GM19438 (cell line): ENCODE results near the gene FRMD5.

ENCODE experiments used
- ATAC-seq: cut with Tn5 transposase; IDR thresholded peaks from one replicate; pipeline ENCODE4 v1.9.1; 2021; ENCODE audit warnings: low read depth; ENCODE audit not compliant: unreplicated experiment

The FRMD5 gene

DNA sequence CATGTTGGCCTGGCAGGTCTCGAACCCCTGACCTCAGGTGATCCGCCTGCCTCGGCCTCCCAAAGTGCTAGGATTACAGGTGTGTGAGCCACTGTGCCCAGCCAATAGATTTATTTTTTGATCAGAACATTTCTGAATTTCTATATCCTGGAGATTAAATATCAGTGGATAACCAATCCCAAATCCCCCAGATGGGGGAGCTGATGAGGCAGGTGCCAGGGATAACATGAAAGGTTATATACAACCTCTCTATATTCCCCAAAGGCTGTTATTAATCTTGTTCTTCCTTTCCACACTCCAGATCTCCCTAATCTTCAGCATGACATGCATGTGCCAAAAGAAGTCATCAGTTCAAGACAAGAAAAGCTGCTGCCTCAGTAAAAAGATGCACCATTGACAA lies 256.0 kb downstream of the FRMD5 start:
- ATAC-seq, result no peak

DNA sequence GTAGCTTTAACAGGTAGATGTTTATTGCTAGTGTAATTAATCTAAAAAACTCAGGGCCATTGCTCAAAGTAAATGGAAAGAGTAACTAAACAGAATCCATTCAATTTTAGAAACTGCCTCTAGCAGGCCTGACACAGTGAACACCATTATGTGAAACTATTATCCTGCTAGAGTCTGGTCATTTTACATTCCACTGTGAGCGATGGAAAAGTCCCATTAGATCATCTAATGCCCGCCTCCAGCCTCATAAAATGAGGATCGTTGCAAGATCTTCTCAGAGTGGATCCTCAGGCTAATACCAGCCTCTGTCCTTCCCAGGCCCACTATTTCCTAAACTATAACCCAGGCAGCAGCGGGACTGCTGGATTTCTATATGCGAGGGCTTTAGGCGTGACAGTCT lies 260.6 kb downstream of the FRMD5 start:
- ATAC-seq, result no peak

DNA sequence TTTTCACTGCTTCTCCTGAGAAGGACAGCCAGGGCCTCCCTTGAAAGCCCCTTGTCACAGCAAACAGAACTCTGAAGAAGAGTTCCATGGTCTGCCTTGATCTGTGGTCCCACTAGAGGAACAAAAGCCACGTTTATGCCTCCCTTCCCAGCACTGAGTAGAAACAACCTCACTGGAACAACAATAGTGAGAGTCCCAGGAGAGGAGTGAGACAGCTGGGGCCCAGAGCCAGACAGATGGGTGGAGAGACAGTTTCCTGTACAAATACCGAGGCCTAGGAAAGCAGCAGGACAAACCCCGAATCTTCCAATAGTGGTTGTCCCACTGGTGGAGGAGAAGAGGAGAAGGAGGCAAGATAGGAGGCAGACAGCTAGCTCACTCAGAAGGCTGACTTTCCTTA lies 262.2 kb downstream of the FRMD5 start:
- ATAC-seq, result no peak

DNA sequence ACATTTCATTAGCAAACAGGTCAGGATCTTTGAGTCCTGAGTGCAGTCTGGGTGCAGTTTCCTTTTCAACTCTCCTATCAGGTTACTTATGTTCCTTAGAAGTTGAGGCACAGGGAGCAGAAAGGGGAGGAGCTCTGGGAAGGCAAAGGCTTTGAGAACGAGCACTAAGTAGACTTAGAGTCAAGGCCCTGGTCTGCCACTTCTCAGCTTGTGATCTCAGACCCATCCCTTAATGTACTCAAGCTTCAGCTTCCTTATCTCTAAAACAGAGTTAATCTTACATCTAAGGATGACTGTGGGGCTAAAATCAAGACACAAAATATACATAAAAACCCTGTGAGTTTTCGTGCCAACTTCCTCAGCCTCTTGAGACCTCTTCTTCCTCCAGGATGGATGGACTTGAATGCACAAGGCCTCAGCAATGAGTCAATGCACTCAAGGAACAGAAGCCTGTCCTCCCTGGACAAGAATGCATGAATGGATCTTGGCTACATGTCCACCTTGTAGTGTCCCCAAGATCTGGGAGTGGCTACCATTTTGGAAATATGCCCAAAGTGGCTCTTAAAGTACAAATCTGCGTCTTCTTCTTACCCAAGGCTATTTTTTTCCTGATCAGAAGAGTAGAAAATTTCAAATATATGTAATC lies 263.2 kb downstream of the FRMD5 start:
- no peak for ATAC-seq

DNA sequence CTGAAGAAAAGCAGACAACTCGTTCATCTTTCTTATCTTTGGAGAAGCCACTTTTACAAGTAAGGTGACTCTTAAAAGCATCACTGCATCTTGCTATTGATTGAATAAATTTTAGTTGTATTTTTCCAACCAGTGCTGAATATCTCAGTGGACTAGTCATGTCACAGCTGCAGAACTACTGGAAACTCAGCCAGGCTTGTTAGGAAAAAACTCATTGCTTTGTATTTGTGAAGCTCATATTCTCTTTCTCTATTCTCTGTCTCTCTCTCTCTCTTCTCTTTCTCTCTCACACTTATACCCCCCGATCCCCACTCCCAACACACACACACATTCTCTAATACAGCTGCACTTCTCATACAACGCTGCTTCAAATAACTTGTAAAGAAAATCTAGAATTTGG lies 264.0 kb downstream of the FRMD5 start:
- no peak for ATAC-seq

DNA sequence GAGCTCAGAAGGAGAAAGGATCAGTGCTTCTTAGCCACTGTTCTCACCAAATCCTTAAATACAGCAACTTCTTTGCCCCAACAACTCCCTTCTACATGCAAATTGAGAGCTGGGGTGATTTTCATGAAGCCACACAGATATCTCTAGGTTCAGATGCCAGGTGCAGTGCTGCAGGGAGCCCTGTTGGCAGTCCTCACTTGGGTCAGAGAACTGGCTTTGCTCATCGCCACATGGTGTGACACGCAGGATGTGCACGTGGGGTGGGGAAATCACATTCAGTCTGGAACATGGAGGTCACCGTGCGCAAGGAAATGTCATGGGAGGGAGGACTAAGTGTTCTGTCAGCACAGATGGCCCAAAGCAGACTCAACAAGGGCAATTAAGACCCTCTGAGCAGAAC lies 264.5 kb downstream of the FRMD5 start:
- no peak for ATAC-seq

DNA sequence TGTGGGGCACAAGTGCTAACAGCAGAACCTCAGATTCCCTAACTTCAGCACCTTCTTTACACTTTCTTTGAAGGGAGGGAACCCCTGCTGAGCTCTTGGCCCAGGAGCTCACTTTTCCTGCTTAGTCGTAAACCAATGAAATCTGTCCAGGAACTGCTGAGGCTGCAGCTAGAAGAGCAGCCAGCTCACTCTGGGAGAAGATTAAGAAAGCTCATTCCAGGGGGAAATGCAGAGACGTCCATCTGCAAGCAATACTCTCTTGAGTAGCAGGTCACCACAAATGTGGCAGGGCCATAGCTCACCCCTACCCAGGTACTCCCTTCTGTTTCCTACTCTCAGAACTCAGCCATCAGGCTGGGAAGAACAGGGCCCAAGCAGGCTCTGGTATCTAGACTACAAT lies 265.0 kb downstream of the FRMD5 start:
- ATAC-seq, result no peak

DNA sequence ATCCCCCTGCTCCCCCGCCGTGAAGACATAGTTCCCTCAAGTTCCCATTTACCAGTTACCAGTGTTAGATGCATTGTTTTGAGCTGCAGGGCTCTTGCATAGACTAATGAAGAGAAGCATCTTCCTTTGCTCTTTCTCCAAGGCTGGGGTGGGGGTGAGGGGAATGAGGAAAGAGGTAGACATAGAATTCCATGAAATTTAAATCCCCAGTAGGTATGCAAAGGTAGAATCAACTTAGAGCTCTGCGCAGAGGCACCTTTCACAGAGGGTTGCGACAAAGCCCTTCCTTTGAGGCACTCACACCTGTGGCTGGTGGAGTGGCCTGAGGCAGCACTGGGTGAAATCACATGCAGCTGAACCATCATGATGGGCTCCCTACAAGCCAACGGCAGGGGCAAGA lies 266.9 kb downstream of the FRMD5 start:
- ATAC-seq, result no peak

DNA sequence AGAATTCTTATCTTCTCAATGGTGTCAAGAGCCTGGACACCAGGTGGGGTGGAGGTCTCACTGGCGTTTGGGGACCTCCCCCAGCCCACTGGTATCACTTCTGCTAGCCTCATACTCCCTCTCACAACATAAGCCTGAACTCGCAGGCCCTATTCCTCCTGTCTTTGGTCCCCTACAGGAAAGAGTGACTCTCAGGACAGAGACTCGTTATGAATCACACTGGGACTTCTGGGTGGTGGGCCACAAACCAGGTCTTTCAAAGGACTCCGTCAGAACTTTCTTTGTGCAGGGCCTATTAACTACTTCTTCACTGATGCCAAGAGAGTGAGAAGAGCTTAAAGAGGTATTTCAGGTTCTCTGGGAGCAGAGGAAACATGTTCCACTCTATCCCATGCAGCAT lies 267.9 kb downstream of the FRMD5 start:
- ATAC-seq, result no peak

DNA sequence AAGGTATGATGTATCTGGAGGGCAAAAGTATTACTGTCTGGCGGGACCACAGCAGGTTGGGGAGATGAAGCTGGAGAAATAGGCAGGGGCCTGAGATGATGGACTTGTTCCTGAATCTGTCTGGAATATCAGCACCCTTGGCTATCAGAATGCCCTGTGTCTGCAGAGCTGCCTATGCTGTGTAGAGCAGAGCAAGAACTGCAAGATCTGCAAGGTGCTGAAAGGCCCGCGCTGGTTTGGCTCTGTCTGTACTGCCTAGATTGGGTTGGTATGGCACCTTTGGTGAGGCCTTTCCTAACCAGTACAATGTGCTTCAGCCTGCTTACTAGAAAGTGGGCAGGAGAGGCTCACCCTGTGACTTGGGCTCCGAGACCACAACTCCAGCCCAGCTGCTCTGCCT lies 271.5 kb downstream of the FRMD5 start:
- ATAC-seq, result no peak

DNA sequence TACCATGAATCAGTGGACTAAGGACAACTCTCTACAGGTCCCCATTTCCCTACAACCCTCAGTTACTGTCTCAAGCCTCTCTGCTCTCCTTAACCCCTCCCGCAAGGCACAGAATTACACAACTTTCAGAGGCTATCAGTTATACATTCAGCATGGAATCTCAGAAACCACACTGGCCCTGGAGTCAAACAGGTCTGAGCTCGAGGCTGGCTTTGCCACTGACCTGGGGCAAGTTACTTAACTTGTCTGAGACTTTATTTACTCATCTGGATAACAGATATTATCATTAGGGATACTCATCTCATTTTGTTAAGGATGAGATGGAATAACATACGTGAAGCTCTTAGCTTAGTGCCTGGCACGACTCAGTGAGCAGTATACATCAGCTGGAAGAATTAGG lies 273.1 kb downstream of the FRMD5 start:
- ATAC-seq, result no peak

DNA sequence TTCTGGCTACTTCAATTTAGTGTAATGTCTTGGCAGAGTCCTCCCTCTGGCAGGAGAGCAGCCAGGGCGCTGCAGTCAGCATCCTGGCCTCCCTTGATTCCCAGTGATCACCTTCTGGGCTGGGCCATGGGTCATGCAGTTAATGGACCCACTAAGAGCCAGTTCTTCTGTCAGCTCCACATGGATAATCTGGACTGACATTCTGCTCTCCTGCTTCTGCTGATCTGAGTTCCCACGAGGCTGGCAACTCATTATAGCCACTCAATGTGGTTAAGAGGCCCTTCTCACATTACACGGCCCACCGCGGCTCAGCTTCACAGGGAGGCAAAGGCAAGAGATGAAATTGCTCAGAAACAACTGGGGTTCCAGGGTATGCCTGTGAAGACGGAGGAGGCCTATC lies 274.3 kb downstream of the FRMD5 start:
- no peak for ATAC-seq

DNA sequence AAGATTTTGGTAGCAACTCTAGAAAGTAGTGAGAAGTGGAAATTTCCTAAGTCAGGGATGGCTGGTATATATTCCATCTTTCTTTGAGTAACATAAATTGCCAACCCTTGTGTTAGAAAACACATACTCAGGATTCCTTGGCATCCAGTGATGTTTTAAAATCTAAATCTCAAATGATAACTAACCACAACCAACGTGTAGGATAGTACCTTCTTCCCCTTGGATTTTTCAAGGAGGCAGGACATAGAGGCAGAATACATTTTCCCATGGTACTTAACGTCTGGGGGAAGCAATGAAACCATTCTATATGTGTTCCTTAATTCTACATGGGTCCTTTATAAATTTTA lies 274.8 kb downstream of the FRMD5 start:
- no peak for ATAC-seq

DNA sequence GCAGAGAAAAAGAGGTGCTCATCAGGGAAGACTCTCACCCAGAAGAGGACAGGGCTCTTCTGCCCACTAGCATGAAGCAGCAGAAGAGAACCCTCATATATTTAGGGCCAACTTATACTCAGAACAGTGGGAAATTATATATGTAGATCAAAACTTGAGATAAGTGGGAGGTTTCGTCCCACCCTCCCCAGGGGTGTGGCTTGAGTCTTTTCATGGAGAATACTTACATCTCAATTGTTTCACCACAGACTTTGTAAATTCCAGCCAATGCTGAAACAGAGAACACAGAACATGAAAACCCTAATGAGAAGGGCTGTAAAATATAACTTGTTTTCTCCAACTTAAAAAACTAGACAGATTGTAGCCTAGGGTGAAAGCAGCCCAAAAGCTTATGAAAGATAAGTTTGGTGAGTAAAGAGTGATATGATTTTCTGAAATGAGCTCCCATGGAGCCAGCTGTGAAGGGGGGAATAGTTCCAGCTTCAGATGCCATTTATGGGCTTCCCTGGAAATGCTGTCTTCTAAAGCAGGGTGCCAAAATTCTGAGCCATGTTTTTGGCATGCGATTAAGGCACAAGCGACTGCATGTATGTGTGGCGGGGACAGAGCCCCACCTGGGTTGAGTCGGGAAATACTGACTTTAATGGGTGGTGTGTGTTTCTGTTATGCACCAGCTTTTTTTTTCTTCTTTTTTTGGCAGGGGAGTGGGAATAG lies 275.4 kb downstream of the FRMD5 start:
- ATAC-seq, result no peak

DNA sequence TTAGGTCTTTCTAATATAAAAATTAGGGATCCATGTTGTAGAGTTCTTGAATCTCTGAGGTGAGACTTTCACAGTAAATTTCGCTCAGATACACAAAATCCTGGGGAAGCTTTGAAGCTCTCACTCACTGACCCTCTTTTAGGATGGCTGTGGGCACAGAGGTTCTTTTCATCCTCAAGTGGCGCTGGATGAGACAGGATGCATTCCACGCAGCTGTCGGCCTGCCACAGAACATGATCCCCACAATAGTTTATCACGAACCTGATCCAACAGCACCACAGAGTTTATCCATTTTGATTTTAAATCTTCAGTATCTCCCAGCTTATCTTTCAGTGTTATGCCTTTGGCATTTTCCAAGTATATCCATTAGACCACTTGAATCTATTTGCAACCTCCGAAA lies 276.4 kb downstream of the FRMD5 start:
- no peak for ATAC-seq

DNA sequence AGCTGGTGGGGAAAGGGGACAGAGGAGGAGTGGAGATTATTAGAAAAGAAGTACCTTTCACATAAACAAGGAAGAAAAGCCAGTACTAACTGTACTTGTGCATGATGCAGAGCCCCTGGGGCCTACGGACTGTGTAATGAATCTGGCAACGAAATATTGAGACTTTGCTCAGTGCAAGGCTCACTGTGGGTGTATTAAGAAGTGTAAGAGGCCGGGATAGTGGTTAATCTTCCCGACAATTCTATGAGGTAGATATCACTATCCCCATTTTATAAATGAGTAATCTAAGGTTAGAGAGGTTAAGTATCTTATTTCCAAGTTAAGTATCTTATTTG lies 278.8 kb downstream of the FRMD5 start:
- no peak for ATAC-seq

DNA sequence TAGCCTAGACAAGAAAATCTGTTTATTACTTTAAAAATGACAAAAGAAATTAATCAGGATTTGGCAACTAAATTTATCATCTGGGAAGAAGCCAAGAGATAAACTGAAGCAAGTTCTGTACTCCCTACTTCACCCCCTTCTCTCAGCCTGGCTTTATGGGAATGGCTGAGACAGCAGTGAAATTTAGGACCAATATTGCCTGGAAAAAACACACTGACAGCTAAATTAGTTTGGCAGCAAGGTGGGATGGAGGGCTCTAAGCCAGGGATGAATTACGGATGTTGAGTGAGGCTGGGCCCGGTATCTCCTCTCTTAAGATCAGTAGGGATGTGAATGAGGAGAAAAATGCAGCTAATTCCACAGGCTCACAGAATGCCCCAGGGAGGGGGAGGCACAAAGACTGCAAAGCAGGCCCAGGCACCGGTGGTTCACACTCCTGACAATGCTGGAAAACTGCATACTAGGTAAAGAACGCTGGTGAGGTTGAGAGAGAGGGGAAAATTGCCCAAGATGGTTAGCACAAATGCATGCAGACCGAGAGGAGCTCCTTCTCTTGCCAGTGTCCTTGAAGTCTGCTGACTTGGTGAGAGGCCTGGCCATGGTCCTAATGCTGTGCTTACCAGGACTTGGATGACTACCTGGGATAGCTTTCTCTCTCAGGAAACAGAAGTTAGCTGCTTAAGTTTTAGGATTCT lies 279.3 kb downstream of the FRMD5 start:
- ATAC-seq, result no peak

DNA sequence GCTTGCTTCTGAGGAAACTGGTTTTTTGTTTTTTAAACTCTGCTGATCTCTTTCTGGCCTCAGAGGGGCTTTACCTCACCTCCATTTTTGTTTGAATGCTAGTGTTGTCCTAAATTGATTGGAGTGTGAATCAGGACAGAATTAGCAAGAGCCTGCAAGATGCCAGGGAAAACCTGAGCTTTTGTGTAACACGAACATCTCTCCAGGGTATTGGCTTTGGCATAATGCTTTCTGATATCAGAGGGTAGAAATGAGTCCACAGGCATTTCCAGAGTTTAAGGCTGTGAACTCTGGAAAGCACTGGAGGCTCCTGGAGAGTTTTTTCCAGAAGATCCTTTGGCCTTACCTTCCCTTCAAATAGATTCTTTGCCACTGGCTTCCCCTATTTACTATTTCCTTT lies 281.1 kb downstream of the FRMD5 start:
- no peak for ATAC-seq

DNA sequence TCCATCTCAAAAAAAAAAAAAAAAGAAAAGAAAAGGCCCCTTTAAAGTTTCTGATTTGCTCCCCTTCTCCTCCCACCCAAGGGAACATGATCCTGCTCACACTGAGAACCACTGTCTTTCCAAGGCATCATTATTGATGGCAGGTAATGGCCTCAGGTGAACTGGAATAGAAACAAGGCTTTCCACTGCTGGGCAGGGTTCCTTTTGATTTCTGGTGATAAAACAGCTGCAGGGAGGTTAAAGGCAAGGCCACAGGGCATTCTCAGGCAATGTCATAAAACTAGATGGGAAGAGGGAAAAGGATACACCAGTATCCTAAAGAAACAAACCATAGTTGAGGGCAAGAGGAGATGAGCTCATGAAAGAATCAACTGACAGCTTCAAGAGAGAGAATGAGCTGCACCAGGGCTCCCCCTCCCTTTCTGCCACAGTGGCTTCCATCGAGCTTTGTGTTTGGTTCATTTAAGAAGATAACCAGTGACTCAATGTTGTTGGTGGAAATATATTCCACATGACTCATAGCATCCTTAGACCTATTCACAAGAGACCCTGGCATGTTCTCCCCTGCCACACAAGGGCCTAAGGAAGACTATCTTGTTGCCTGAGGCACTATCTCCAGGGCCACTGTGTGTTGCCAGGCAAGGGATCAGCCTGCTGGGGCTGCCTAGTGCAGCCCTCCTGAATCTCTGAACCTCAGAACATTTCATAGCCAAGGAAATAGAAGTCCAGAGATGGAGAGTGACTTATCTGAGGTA lies 281.9 kb downstream of the FRMD5 start:
- no peak for ATAC-seq

DNA sequence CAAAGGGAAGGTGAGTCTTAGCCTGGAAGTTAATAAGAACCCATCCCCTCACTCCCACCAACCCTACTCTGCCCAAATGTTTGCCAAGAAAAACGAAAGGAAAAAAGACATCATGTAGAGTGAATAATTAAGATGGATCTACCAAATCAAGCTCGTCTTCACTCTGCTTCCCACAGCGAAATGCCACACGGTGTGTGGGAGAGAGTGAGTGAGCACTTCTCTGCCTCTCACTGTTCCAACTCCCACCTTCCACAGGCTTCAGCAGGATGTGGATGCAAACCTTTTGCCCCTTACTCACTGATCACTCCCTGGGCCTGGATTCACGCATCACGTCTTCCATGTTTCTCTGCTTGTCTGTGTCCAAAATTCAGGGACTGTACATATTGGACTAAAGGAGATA lies 282.9 kb downstream of the FRMD5 start:
- ATAC-seq, result no peak

DNA sequence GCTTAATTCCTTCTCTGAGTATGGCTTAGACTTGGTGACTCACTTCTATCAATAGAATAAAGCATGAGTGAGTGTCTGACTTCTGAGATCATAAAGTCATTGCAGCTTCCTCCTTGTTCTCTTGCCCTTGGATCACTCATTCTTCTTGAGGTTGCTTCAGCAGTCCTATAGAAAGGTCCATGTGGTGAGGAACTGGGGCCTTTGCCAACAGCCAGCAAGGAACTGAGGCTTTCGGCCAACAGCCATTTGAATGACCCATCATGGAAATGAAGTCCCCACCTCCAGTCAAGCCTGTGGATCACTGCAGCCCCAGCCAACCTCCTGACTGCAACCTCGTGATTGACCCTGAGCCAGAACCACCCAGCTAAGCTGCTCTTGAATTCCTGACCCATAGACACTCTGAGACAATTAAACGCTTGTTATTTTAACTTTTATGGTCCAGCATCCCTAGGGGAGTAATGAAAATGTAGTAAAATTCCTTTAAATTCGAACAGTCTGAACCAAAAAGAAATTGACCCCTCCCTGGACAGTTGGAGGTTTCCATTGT lies 283.8 kb downstream of the FRMD5 start:
- no peak for ATAC-seq
